HG02588 (cell line): Measurements from ENCODE around the gene ZNF365.
A peak's percentile ranks its signal among the peaks of the same experiment; 100 is the strongest.

Source experiments
- ATAC-seq: cut with Tn5 transposase; IDR thresholded peaks from one replicate; pipeline ENCODE4 v1.9.1; 2021; ENCODE audit warnings: mild to moderate bottlenecking, moderate library complexity; ENCODE audit not compliant: unreplicated experiment

The ZNF365 gene

DNA sequence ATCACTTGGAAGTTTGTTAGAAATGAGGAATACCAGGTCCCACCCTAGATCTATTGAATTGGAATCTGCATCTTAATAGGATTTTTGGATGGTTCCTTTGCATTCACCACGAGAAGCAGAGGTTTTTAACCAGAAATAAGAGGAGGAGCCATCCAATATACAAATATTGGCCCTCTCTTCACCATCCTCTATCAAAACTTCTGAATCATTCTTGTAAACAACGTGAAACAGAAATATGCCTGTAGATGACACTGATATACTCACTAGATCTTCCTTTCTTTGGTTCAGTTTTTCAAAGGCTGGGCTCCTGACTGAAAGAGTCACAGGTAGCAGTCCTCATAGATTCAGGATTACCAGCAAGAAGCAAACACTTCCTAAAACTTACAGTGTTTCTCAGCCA is 39.5 kb downstream of the ZNF365 start:
- ATAC-seq, result no peak

DNA sequence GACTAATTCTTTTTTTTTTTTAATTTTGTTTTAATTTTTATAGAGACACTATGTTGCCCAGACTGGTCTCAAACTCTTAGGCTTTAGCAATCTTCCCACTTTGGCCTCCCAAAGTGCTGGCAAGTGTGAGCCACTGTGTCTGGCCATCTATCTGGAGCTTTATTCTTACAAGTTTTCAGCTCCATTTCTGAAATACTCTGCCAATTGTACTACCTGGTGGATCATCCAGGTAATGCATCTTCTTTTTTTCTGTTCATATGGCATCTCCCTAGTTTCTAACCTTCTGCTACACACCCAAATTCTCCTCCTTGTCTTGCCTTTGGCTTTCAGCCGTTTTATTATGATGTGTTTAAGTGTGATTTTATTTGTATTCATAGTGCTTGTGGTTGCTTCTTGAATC is 40.2 kb downstream of the ZNF365 start:
- ATAC-seq, result no peak

DNA sequence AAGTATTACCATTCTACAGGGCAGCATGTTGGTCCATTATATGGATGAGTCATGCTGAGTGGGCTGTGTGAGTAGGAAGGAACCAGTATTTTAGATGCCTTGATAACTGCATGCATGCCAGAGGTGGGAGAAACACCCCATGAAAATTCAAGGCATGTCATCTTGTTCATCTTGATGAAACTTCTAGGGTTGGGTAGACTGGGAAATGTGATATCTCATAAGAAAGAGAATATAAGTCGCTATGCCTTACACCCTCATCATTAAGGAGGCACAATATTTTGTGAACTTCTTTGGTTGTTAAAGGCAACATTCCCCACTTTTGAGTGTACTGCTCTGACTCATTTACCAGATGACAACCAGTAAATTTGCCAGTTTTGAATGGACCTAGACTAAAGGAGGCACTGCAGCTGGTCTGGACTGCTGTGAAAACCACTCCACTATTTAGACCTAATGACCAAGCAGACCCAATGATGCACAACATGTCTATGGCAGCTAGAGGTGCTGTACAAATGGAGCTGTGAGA is 48.0 kb downstream of the ZNF365 start:
- no peak for ATAC-seq

DNA sequence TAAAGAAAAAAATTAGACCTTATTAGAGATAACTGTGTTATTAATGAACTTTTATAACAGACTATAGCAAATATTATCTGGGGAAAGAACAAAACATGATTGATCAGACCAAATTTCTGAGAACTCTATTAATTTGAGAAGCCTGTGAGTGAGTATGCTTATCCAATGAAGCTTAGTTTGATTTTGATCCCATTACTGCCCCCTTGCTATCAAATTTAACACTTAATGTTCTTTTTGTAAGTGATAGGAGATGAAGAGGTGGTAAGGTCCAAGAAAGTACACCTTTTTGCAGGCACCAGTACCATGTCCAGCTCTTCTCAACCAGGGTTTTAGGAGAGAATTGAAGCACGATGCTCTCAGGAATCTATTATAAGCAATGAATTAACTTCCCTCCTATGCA is 49.9 kb downstream of the ZNF365 start:
- ATAC-seq, result no peak

DNA sequence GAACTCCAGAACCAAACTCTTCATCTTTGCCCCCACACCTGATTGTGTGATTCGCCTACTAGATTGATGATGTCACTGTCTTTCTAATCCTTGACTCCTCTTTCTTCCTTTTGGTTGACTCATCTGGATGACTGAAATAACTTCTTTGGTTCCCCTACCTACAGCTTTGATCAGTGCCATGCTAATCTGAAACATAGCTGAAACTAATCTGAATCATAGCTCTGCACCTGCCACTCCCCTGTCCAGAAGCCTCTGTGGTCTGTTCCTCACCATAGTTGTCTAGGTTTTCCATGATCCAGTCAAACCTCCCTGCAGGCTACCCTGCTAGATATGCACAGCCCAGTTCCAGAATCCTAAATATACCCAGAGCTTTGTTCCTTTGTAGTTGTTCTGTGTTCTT is 51.9 kb downstream of the ZNF365 start:
- ATAC-seq, result no peak

DNA sequence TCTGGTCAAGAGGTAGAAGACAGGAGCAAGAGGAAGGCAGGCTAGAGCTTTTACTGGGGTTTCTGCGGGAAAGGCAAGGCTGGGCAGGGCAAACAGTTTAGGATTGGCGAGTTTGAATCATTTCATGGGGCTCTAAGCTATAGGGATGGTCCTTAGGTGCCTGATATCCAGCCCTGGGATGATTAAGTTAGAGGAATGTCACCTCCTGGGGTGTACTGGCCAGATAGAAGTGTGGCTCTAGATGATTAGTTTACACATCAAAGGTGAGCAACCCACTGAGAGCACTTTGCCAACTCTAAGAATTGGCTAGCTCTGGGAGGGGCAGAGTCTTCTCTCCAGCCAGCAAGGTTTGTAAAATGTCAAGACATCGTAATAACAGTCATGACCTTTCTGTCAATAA is 52.4 kb downstream of the ZNF365 start:
- ATAC-seq, result no peak

DNA sequence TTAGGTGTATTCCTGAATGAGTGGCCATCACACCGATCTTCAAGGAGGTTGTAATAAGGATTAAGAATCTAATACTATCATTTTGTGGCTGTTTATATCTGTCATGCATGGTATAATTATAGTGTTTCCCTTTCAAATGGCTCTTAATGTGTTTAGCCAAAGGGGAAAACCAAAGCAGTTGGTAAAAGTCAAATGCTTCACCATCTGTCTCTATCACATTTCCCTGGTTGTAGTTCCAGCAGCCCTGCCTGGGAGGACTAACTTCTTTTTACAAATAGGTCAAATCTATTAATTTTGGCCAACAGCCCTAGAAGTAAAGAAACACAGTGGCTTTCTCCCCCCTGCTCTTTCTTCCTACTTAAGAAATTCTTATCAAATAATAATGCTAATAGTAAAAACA is 56.7 kb downstream of the ZNF365 start:
- ATAC-seq, result no peak

DNA sequence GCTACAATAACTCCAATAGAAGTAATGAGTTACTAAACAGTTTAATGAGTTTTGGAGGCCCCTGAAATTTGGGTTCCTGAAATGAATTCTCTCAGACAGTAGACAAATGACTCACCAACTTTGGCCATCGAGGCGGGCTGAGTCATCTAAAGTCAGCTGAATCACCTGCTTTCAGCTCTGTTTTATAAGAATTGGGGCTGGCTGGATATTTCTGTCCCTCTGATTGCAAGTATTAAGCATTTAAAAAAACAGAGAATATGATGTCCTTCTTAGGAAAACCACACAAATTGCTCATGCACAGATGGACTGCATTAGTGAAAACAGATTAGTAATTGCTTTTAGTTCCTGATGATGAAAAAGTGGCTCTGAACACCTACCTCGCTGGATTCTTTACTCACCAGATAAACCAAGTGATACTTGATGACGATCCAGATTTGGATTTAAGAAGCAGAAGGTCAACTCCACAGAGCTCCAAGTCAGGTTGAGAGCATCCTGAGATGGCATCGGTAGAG is 59.1 kb downstream of the ZNF365 start:
- ATAC-seq, result peak; percentile 90

DNA sequence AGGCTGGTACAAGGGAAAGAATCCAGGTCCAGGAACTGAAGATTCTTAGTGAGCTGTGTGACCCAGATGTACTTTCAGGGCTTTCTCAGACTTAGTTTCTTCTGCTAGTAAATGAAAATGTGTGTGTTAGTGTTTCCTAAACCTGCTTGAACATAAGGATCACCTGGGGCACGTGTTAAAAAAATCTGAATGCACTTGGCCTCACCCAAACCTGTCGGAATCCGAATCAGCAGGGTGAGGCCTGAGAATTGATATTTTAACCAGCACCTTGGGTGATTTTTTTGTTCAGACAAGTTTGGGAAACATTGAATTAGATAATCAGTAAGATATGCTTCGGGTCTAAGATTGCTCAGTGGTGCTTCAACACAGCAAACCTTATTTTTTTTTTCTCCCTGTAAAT is 59.7 kb downstream of the ZNF365 start:
- no peak for ATAC-seq

DNA sequence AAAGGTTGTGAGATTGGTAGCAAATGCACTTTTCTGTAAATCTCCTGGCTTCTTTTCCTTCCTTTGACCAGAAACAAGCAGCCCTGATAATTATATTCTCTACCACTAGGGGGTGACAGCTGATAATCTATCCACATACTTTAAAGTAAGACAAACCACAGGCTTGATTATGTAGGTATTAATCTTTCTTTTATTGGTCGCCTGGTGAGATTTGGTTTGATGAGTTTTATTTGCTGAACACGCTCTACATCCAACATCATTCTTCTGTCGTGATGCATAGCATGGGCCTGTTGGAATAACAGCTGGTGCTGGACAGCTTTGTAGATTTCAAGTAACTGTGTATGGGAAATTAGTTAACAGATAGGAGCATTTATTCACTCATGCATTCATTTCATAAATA is 63.5 kb downstream of the ZNF365 start:
- no peak for ATAC-seq

DNA sequence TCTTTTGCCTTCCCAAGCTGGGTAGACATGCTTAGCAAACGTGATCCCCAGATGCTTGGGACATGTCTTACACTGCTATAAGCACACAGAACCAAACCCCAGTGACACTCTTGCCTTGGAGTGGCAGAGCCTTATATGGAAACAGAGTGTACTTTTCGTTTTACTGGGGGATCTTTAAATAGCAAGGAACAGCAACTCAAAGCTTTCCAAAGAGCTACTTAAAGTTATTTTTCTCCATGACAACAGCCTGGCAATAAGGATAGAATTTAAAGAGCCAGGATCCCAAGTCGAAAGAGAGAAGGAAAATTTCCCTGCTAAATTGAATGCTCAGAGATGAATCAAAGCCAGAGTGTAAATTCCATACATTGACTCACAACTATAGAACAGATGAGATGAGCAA is 67.8 kb downstream of the ZNF365 start:
- no peak for ATAC-seq

DNA sequence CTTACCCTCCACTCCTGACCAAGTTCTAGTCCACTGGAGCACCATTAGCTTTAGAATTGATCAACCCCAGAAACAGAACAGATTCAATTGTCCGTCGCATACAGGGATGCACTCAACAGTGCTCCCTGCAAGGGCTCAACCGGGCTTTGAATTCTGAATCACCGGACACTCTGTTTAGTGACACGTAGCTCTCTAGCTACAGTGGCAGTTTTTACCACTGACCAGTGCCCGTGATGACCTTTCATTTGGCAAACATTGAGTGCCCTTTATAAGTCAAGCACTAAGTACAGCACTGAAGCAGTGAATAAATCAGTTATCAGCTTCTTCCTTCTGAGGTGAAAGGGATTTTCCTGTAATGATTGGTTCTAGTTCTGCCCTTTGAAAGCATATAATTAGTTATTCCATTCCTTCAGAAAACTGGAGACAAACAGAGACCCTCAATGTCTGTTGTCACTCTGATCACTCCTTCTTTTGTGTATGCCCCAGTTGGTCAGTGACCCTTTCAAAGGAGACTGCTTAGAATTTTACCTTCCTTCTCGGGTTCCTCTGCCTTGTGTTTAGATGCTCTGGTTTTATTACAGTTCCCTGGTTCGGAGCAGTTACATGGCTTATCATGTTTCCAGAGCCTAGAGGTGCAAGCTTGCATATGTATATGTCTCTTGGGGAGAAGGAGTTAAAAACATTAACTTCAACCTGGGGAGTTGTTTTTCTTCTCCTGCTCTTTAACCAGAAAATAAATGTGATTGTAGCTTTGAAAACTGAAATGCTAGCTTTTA is 68.9 kb downstream of the ZNF365 start:
- ATAC-seq, result no peak

DNA sequence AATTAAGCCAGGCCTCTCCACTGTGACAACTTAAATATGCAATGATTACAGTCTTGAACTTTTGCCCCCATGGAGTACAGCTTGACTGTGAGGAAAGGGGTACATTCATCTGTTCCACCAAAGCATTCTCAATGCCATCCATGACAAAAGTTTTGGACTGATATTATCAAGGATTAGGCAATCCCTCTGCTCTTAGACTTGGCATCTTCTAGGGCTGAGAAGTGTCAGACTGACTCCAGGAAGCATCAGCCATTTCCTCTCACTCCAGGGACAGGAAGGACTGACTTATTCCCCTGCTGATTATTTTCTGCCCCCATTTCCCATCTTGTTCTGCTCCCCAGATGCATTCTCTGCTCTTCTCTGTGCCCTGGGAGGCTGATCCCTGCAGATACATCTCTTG is 69.7 kb downstream of the ZNF365 start:
- ATAC-seq, result no peak

DNA sequence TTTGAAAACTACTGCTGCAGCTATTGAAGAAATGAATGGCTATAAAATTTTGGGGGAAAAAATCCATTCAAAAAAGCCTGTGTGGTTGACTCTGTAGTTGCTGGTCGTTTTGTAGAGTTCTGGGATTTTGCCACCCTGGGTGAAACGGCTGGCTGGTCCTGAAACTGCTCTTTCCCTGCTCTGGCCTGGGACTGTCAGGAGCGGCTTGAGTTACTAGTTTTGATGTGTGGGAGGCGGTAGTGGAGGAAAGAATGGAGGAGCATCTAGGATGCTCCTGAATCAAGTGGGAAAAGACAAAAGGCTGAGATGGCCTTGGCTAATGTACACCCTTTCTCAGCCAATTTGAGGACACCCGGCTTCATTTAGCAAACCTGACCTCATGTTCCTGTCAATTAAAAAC is 72.5 kb downstream of the ZNF365 start:
- ATAC-seq, result no peak

DNA sequence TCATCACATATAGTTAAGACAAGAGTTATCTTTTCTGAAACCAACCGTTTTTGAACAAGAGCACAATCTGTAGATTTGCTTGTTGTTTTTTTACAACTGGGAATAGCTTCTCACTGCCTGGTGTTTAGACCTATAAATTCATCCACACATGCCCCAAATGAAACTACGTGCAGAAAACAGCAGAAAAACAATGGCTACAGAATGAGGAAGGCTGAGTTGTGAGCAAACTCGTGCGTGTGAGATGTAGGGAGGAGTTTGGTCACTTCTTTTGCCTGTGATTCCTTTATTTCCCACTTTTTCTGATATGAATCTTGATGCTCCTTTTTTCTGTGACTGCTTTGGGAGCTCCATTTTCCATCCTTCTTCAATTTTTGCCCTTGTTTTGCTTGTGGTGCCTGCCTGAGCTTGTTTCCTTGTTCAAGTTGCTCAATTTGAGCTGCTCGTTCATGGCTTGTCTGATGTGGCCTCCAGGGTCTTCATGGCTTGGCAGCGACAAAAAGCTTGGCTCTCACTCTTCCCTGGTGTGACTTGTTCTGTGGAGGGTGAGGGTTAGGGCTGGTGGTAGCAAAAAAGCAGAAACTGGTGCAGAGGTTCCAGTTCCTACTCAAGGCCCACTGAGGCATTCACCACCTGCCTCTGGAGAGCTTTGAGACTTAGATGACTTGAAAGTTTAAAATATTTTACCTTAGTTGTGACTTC is 76.9 kb downstream of the ZNF365 start:
- ATAC-seq, result no peak

DNA sequence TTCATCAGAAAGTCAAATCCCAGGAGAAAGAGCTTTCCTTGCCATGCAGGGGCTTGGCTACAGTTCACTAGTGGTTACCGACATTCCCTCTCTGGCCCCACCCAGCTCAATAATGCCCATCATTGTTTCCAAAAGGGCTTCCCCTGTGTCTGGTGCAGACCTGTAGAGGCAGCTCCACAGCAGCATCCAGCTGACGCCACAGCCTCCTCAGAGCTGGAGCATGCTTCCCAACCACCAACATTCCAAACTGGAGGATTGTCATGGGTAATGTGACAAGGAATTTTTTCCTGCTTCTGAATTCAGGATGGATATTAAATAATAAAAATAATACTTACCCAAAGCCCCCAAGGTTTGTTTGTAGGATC is 77.4 kb downstream of the ZNF365 start:
- ATAC-seq, result no peak
